Breast epithelium (tissue), 4 donors: Measurements from ENCODE around the gene FTO. TPM values are rescaled to one million over a fixed set of nuclear protein-coding genes. Genes with fewer than 3 reads are reported as not detected.

Experiments used
- DNase-seq, 2 donors: peaks; one replicate each; pipeline ENCODE4 v3.0.0-alpha.2; 2019; ENCODE audit warnings: low spot score in 2 of 2
- H3K27ac ChIP-seq, 2 donors: fragments of 200-600 bp; sonication (generic) in 1 of 2; one replicate each; pipeline ENCODE4 v1.5.1; 2016 to 2019; ENCODE audit warnings: mild to moderate bottlenecking in 1 of 2
- H3K27me3 ChIP-seq, 2 donors: fragments of 200-600 bp; sonication (generic) in 1 of 2; one replicate each; pipeline versions ENCODE4 v1.5.1 to v1.6.0; 2017 to 2019; ENCODE audit warnings: control low read depth in 1 of 2, mild to moderate bottlenecking in 1 of 2
- H3K36me3 ChIP-seq: fragments of 200-600 bp; one replicate; pipeline ENCODE4 v1.5.1; 2019
- H3K4me1 ChIP-seq, 2 donors: fragments of 200-600 bp; sonication (generic); one replicate each; pipeline ENCODE4 v1.5.1; 2016 to 2019; ENCODE audit warnings: control low read depth in 1 of 2
- H3K4me3 ChIP-seq, 3 donors: fragments of 200-600 bp; sonication (generic); 1 replicate in 2 of 3; 2 replicates in 1 of 3; pipeline ENCODE4 v1.5.1; 2016 to 2019; ENCODE audit warnings: mild to moderate bottlenecking in 3 of 3, moderate library complexity in 2 of 3
- H3K9me3 ChIP-seq, 2 donors: fragments of 200-600 bp; sonication (generic) in 1 of 2; one replicate each; pipeline ENCODE4 v1.5.1; 2016 to 2019; ENCODE audit warnings: control low read depth in 1 of 2
- POLR2A ChIP-seq: fragments of 450-650 bp; IDR thresholded peaks from one replicate; pipeline ENCODE4 v1.6.1; 2016; ENCODE audit warnings: antibody characterized with exemption, mild to moderate bottlenecking, moderate library complexity
- POLR2AphosphoS5 ChIP-seq, 3 donors: sonication (generic); formaldehyde crosslinking; IDR thresholded peaks; one replicate each; pipeline ENCODE4 v1.6.1; 2017; ENCODE audit warnings: antibody characterized with exemption in 3 of 3
- intact Hi-C: fragments of 100-400 bp; cut with DNase I; formaldehyde crosslinking; loops from one replicate; pipeline ENCODE4 v1.15.1; 2023; ENCODE audit warnings: low total_unique reads
- total RNA-seq, 3 donors: library from RNA; depleted of rRNA; stranded (reverse); fragments of >200 nt; gene quantifications; one replicate each; pipeline ENCODE4 v1.1.0, GENCODE V29; 2016
- TF ChIP-seq, protein P1 (sequence below), 3 donors: fragments of 450-650 bp; IDR thresholded peaks; one replicate each; pipeline ENCODE4 v1.5.1; 2016 to 2017; ENCODE audit warnings: antibody characterized with exemption in 3 of 3, mild to moderate bottlenecking in 3 of 3, moderate library complexity in 3 of 3

FTO gene
- 100 to 1,000 TPM; 109 to 193 (median 174) TPM for total RNA-seq

DNA sequence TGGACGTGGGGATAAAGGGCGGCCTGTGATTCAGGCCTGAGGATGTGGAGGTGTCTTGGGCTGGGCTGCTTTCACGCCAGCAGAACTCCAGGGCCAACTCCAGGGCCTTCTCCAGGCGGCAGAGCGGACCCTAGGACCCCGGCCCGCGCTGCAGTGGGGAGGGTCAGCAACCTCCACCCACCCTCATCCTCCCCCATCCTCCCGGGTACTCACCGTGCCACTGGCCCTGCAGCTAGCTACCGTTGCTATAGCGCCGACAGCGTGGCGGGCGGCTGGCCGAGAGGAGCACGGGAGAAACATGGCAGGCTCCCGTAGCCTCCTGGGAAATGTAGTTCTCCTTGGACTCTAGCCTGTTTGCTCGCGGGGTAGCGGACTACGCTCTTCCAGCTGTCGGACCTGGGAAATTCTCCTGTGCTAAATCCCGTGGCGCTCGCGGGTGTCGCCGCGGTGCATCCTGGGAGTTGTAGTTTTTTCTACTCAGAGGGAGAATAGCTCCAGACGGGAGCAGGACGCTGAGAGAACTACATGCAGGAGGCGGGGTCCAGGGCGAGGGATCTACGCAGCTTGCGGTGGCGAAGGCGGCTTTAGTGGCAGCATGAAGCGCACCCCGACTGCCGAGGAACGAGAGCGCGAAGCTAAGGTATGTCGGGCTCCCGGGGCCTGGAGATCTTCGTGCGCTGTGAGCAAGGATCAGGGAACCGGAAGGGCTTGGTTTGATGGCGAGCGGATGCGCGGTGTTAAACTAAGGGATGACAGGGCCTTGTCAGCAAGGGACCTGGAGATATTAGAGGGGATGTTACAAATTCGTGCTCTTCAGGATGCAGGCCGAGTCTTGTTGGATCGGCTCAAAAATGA, at the start of gene FTO, which contains the start of gene RPGRIP1L:
TSS of gene FTO (plus strand) at position 567 of the 855 bp plus-strand sequence.
TSS of gene RPGRIP1L (minus strand) at position 270 of the 855 bp plus-strand sequence. CDS start 3,136 bp downstream, outside the sequence.
- peak within 1 kb of the TSS; percentile 77 for H3K27ac ChIP-seq
- H3K9me3 ChIP-seq, result no peaks in the 10 kb centered on the region
- TF ChIP-seq, protein P1, sequence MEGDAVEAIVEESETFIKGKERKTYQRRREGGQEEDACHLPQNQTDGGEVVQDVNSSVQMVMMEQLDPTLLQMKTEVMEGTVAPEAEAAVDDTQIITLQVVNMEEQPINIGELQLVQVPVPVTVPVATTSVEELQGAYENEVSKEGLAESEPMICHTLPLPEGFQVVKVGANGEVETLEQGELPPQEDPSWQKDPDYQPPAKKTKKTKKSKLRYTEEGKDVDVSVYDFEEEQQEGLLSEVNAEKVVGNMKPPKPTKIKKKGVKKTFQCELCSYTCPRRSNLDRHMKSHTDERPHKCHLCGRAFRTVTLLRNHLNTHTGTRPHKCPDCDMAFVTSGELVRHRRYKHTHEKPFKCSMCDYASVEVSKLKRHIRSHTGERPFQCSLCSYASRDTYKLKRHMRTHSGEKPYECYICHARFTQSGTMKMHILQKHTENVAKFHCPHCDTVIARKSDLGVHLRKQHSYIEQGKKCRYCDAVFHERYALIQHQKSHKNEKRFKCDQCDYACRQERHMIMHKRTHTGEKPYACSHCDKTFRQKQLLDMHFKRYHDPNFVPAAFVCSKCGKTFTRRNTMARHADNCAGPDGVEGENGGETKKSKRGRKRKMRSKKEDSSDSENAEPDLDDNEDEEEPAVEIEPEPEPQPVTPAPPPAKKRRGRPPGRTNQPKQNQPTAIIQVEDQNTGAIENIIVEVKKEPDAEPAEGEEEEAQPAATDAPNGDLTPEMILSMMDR (IDR thresholded peaks at IDR 0.05), result peak in 1 of 3 donors; percentile 28
- TF ChIP-seq POLR2AphosphoS5 (IDR thresholded peaks at IDR 0.05) (peak; percentile 74 to 87 (median 86)), POLR2A (peak; percentile 37)
- no peaks in the 10 kb centered on the region for H3K27me3 ChIP-seq
- H3K4me1 ChIP-seq, result peaks cover 0 to 15% of the 10 kb centered on the region in 2 donors
- H3K36me3 ChIP-seq, result no peaks in the 10 kb centered on the region
- H3K4me3 ChIP-seq, result peak within 1 kb of the TSS; percentile 64 to 76 (median 73)
- intact Hi-C loops, result no loop called here
- DNase-seq, result peak; percentile 99

DNA sequence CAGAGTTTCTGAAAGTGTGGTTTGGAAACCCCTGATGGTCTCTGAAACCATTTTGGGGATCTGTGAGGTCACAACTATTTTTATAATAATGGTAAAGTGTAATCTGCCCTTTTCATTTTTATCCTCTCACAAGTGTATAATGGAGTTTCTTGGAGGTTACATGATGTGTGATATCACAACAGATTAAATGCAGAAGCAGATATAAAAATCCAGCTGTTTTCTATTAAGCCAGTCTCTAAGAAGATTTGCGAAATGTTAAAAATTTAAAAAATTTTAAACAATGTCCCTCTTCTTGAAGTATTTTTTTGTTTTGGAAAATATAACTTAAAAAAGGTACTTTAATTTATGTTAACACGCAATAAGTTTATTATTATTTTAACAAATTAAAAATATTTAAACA, 49.0 kb upstream of the FTO start:
- no peak overlapping the region for H3K4me3 ChIP-seq
- no peak for TF ChIP-seq POLR2AphosphoS5 (IDR thresholded peaks at IDR 0.05)
- TF ChIP-seq POLR2A, result no peak
- TF ChIP-seq, protein P1 (IDR thresholded peaks at IDR 0.05), result no peak
- H3K27me3 ChIP-seq, result no peaks in the 10 kb centered on the region
- no peak overlapping the region for H3K27ac ChIP-seq
- H3K4me1 ChIP-seq, result no peaks in the 10 kb centered on the region
- DNase-seq, result no peak
- H3K9me3 ChIP-seq, result no peaks in the 10 kb centered on the region
- no peaks in the 10 kb centered on the region for H3K36me3 ChIP-seq
- intact Hi-C loops, result loop anchor here (10.0 kb wide), 1 partner anchor 430 kb away; no protein-coding TSS in a partner anchor

DNA sequence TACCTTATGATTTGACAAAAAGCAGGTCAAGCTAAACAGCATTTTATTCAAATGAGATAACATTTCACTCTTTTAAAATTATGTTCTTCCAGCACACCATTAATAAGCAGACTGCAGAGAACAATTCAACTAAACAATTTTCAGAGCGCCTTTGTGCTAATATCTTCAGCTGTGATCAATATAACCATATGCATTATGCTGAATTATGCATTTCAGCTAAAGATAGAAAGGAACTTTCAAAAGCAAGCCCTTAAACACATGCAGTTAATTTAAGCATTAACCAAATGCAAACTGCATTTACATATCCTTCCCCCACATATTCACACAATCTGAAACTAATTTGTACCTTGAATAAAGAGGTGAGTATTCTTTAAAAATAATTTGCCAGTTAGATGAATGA, 41.9 kb upstream of the FTO start:
- Histone ChIP-seq H3K36me3 (no peaks in the 10 kb centered on the region), H3K4me3 (no peak overlapping the region), H3K9me3 (no peaks in the 10 kb centered on the region), H3K27ac (no peak overlapping the region), H3K4me1 (no peaks in the 10 kb centered on the region), H3K27me3 (no peaks in the 10 kb centered on the region)
- intact Hi-C loops, result no loop called here
- TF ChIP-seq POLR2AphosphoS5 (IDR thresholded peaks at IDR 0.05) (no peak), POLR2A (no peak)
- TF ChIP-seq, protein P1 (IDR thresholded peaks at IDR 0.05), result no peak
- DNase-seq, result no peak

DNA sequence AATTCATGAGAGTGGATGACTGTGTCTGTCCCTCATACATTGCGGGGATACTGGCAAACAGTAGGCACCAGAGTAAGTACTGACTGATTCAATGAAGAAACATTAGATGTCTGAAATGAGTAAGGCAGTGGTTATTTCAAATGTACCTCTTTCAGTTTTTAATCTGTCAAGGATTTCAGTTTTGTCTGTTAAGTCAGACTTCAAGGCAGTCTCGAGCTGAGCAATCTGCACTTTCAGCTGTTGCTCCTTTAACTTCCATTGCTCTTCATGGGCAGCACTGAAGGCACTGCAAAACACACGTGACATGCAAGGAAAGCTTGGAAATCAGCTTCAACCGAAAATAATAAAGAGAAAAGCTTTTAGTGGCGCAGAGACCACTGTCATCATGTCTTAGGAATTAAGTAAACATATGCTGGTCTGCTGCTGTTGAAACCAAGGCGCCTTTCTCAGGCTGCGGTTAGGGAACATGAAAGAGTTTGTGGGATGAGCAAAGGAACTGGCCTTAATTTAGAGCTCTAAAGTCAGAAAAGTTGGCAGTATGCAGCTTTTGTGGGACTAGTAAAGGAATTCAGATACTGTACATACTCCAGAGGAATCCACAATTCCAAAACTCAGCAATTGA, 39.1 kb upstream of the FTO start:
- no peak overlapping the region for H3K4me3 ChIP-seq

More for the DNA sequence above, 39.1 kb upstream of the FTO start:
- peak in 1 of 2 donors; percentile 23 for DNase-seq
- Histone ChIP-seq H3K9me3 (no peaks in the 10 kb centered on the region), H3K27me3 (no peaks in the 10 kb centered on the region), H3K27ac (peak overlapping the region in 1 of 2 donors; percentile 37), H3K36me3 (no peaks in the 10 kb centered on the region), H3K4me1 (no peaks in the 10 kb centered on the region)
- TF ChIP-seq, protein P1 (IDR thresholded peaks at IDR 0.05), result no peak
- TF ChIP-seq POLR2AphosphoS5 (IDR thresholded peaks at IDR 0.05), result peak in 1 of 3 donors; percentile 27
- intact Hi-C loops, result no loop called here
